HG03565 (cell line): ENCODE measurements around the gene BRD9.
"Not testable (repeated sequence)": the region's sequence is repeated elsewhere in the genome, so short reads cannot be mapped to it uniquely, and the experiment has no call there.

ENCODE experiments used
- ATAC-seq: cut with Tn5 transposase; IDR thresholded peaks from one replicate; pipeline ENCODE4 v1.9.1; 2021; ENCODE audit warnings: mild to moderate bottlenecking, moderate library complexity; ENCODE audit not compliant: unreplicated experiment

Gene BRD9

DNA sequence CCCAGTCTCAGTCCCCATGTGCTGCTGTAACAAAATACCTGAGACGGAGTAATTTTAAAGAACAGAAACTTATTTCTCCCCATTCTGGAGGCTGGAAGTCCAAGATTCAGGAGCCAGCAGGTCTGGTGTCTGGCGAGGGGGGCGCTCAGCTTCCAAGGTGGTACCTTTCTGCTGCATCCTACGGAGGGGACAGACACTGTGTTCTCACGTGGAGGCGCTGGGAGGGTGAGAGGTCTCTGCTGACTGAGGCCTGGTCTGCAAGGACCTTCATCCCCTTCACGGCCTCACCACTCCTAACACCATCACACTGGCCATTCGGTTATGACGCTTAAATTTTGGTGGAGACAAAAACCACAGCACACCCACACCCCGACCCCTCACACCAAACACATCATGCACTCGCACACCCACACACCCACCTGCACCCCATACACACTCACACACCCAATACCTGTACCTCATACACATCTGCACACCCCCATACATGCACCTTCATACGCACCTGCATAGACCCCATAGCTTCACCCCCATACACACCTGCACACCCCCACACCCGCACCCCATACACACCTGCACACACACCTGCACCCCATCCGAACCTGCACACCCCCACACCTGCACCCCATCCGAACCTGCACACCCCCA lies 32.0 kb downstream of the BRD9 start:
- no peak for ATAC-seq

DNA sequence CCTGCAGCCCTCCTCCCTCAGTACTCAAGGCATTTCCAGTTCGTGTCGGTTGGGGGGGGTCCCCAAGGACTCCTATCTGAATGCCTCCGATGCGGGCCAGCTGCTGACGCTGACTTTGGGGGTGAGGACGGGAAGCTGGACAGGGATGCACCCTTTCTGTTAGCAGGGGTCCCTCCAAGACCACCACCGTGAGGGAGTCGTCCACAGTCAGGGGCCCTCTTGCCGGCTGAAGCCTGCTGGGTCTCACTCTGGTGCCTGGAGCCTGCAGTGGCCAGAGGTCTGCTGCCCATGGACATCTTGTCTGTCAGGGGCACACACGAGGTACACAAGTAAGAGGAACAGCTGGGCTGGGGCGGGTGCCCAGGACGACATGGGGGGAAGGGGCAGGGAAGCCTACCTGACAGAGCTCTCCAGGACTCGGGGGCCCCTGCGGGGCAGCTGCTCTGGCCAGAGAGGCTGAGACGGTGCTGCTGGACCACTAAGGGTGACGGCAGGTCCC lies 32.8 kb downstream of the BRD9 start:
- no peak for ATAC-seq

DNA sequence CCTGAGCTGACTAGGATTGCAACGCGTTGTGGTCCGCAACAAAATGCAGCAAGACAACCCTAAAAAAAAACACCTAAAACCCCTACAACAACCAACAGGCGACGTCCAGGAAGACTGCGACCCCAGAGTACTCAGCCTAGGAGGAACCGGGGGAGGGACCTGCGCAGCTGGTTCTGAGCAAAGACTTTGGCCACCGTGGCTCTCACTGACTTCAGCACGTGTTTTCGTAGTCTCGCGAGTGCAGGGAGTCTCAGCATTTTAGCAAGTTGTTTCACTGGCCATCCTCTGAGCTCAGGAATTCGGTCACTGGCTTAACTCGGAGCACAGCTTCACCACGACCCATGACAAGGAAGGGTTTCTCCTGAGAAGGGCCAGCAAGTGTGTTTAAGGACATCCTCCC lies 33.2 kb downstream of the BRD9 start:
- no peak for ATAC-seq

DNA sequence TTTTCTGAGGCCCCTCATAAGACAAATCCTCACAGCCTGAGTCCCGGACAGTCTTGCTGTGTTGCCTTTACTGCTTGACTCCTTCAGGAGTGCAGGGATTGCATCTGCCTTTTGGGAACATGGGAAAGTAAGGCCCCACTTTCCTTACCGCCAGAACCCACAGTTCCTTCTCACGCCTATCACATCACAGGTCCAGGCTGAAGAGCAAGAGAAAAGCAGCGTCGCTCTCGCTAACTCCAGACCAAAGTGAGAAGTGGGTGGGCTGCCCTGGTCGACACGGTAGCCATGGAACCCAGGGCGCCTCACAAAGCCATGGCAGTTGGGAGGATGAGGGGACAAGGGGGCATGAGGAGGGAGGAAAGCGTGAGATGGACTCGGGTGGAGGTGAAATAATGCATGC lies 33.9 kb downstream of the BRD9 start:
- no peak for ATAC-seq

DNA sequence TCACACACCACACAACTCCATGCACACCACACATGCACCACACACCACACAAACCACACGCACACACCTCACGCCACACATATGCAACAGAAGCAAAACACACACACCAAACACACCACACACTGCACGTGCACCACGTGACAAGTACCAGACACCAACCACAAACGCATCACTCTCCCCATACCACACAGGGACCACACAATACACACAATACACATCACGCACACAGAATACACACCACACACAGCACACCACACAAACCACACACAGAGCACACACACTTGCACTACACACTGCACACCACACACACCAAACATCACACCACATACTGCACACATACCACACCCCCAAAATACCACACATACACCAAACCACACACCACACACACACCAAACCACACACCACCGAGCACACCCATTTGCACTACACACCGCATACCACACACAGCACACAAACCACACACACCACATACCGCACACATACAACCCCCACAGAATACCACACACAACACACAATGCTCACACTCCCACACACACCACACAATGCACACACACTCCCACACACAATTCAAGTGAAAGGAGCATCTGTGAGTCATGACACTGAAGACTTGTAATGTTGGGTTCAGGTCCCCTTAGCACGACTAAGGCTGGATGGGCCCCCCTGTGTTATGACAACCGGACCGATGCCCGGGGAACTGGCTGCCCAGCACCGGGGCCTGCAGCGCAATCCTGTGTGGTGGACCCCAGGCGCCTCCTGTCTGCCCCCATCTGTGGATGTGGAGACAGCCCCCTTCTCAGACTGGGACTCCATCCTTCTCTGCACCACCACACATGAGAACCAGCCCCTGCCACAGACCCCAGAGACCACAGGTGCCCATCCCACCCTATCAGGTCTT lies 35.8 kb downstream of the BRD9 start:
- no peak for ATAC-seq

DNA sequence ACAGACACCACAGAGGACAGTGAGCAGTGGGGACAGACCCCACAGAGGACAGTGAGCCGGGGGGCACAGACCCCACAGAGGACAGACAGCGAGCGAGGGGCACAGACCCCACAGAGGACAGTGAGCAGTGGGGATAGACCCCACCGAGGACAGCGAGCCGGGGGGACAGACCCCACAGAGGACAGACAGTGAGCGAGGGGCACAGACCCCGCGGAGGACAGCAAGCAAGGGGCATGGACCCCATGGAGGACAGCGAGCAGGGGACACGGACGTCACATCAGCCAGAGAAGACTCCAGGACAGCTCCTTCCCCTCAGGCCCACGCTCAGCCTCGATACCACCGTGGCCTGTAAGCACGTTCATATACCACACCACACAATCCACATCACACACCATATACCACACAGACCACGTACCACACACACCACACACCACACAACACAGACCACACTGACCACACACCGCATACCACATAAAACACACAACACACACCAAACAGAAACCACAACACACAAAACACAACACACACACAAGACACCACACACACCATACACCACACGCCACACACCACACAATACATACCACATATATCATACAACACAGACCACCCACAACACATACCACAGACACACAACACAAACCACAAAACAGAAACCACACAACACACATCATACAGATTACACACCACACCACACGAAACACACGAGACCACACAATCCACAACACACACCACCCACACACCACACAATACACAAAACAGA lies 36.6 kb downstream of the BRD9 start:
- ATAC-seq = no peak

DNA sequence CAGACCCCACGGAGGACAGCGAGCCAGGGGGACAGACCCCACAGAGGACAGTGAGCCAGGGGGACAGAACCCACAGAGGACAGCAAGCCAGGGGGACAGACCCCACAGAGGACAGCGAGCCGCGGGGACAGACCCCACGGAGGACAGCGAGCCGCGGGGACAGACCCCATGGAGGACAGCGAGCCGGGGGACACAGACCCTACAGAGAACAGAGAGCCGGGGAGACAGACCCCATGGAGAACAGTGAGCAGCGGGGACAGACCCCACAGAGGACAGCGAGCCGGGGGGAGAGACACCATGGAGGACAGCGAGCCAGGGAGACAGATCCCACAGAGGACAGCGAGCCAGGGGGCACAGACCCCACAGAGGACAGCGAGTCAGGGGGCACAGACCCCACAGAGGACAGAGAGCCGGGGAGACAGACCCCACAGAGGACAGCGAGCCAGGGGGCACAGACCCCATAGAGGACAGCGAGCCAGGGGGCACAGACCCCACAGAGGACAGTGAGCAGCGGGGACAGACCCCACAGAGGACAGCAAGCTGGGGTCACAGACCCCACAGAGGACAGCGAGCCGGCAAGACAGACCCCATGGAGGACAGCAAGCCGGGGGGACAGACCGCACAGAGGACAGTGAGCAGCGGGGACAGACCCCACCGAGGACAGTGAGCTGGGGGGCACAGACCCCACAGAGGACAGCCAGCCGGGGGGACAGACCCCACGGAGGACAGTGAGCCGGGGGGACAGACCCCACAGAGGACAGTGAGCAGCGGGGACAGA lies 37.4 kb downstream of the BRD9 start:
- ATAC-seq = no peak

DNA sequence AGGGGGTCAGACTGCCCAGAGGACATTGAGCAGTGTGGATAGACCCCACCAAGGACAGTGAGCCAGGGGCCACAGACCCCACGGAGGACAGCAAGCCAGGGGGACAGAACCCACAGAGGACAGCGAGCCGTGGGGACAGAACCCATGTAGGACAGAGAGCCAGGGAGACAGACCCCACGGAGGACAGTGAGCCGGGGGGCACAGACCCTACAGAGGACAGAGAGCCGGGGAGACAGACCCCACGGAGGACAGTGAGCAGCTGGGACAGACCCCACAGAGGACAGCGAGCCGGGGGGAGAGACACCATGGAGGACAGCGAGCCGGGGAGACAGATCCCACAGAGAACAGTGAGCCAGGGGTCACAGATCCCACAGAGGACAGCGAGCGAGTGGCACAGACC lies 38.4 kb downstream of the BRD9 start:
- ATAC-seq = no peak

DNA sequence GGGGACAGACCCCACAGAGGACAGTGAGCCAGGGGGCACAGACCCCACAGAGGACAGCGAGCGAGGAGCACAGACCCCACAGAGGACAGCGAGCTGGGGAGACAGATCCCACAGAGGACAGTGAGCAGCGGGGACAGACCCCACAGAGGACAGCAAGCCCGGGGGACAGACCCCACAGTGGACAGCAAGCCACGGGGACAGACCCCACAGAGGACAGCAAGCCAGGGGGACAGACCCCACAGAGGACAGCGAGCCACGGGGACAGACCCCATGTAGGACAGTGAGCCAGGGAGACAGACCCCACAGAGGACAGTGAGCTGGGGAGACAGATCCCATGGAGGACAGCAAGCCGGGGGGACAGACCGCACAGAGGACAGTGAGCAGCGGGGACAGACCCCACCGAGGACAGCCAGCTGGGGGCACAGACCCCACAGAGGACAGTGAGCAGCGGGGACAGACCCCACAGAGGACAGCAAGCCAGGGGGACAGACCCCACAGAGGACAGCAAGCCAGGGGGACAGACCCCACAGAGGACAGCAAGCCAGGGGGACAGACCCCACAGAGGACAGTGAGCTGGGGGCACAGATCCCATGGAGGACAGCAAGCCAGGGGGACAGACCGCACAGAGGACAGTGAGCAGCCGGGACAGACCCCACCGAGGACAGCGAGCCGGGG lies 39.0 kb downstream of the BRD9 start:
- ATAC-seq = not testable (repeated sequence)

DNA sequence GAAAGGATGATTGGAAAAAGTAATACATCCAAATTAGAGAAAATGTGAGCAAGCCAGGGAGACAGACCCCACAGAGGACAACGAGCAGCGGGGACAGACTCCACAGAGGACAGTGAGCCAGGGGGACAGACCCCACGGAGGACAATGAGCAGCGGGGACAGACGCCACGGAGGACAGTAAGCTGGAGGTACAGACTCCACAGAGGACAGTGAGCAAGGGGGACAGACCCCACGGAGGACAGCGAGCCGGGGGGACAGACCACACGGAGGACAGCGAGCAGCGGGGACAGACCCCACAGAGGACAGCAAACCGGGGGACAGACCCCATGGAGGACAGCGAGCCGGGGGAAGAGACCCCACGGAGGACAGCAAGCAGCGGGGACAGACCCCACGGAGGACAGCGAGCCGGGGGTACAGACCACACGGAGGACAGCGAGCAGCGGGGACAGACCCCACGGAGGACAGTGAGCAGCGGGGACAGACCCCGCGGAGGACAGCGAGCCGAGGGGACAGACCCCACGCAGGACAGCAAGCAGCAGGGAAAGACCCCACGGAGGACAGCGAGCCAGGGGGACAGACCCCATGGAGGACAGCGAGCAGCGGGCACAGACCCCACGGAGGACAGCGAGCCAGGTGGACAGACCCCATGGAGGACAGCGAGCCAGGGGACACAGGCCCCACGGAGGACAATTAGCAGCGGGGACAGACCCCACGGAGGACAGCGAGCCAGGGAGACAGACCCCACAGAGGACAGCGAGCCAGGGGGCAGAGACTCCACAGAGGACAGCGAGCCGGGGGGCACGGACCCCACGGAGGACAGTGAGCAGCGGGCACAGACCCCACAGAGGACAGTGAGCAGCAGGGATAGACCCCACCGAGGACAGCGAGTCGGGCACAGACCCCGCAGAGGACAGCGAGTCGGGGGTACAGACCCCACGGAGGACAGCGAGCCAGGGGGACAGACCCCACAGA lies 39.9 kb downstream of the BRD9 start:
- ATAC-seq = no peak

DNA sequence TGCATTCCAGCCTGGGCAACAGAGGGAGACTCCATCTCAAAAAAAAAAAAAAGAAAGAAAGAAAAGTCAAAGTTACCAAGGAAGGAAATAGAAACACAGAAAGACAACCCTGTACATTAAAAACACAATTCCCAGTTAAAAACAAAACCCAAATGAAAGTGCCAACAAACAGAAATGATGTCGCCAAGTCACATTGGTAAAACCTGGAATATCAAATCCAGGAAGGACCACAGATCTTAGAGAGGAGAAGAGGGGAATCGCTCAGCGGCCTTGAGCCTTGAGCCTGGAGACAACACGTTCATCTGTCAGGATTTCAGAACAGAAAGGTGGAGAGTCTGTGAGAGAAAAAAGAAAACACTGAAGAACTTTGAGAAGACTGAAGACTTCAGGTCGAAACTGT lies 40.6 kb downstream of the BRD9 start:
- ATAC-seq = no peak

DNA sequence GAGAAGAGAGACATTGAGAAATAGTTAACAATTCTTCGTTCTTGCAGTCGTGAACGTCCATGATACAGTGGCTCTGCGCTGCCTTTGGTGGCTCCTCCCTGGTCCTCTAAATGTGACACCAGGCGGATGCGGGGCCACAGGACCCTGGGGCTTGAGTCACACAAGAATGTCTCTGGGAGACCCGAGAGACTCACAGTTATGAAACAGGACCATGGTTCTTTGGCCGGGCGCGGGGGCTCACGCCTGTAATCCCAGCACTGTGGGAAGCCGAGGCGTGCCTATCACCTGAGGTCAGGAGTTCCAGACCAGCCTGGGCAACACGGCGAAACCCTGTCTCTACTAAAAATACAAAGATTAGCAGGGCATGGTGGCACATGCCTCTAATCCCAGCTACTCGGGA lies 41.0 kb downstream of the BRD9 start:
- ATAC-seq = no peak

DNA sequence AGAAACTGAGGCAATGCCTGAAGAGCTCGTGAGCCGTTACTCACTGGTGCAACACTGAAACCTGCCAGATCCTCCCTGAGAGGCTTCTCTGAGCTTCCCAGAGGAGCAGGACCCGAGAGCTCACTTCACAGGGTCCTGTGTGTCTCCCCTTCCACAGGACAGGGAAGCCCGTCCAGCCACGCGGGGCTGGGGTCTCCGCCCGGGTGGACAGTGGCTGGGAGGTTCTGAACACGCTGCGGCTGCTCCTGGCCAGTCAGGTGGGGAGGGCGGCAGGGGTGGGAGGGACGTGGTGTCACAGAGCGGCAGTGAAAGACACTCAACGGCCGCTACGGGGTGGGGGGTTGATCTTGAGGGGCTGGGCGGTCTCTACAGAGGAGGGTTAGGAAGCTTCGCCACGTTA lies 41.5 kb downstream of the BRD9 start:
- ATAC-seq = no peak

DNA sequence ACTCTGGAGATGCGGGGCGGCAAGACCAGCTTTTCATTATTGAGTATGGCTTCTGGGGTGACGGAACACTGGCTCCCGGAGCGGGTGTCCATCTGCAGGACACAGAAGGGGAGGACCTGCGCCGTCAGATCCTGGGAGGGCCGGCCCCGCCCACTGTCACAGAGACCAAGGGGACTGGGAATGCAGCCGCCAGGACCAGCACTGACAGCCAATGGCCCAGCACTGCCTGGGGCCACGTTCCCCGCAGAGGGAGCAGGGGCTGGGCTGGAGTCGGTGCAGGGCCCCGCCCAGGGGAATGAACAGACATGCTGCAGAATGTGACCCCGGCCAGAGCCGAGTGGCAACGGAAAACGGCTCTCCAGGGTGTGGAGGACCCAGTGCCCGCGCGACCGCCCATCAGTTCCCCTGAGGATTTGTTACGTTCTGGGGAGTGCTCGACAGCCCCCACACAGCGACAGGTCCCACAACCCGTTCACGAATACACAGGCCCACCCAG lies 42.0 kb downstream of the BRD9 start, which contains the start of gene ZDHHC11:
ZDHHC11 (minus strand) TSS at position 476 of the 496 bp plus-strand sequence; CDS start at position 92, 384 bp downstream.
- no peak for ATAC-seq

DNA sequence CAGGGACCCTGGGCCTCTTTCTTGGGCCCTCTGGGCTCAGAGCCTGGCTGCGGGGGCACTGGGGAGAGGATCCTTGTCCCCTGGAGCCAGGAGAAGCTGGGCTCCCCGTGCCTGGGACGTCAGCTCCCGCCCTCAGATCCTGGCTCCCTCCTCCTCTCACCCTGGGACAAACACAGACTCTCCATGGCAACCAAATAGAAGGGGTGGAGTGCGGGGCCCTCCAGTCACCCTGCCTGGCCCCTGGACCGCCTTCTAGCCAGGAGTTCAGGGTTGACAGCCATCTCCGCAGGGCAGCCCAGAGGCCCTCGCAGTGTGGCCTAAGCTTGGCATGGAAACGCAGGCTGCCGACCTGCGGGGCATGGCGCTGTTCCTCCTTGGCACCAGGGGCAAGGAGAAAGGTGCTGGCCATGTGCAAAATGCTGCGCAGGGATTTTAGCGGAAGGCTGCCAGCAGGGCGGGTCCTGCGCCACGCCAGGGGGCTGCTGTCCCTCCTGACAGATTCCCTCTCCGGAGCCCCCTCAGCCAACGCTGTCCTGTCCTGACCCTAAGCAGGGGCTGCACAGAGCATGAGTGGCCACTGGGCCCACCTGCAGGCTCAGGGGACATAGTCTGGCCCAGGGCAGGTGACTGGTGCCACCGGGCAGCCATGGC lies 42.8 kb downstream of the BRD9 start:
- ATAC-seq = no peak

DNA sequence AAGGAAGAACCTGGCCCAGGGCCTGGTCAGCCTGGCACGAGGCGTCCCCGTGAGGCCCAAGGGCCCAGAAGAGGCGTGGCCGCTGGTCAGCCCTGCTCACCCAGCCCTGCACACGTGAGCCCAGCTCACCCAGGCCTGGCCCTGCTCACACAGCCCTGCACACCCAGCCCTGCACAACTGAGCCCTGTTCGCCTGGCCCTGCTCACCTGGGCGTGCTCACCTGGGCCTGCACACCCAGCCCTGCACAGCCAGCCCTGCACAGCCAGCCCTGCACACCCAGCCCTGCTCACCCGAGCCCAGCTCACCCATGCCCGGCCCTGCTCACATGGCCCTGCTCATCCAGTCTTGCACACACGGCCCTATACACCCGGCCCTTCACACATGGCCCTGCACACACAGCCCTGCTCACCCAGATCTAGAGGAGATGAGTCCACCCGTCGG lies 43.9 kb downstream of the BRD9 start:
- no peak for ATAC-seq

DNA sequence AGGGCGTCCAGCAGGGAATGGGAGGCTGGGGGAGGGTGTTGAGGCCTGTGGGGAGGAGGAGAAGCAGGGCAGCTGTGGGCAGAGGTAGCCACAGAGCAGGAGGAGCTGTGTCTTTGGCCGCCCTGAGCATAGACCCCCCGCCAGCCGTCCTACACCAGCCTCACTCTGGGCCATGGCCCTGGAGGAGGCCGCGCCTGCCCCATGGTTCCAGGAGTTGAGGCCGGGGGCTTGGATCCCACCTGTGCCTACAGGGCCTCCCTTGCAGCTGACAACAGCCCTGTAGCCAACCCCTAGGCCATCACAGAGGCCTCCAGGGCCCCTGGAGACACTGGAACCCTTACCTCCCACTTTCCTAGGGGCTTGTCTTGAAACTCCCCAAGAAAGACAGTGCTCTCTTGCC lies 44.9 kb downstream of the BRD9 start:
- ATAC-seq = not testable (repeated sequence)

DNA sequence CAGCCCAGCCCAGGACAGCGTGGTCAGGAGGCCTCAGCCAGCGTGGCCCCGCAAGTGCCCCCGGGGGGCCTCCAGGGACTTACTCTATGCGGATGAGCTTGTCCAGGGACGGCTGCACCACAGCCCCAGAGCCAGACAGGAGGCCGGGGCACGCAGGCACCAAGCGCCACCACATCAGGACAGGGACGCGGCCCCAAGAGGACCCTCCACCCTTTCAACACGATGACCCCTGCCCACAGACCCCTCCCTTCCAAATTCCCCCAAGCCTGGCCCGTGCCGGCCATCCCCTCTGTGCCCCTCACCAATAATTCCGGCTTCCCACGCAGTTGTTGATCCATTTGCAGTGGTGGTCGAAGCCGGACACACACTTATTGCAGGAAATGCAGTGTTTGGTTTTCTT lies 45.4 kb downstream of the BRD9 start:
- ATAC-seq = not testable (repeated sequence)
